Body of pancreas (tissue), 4 donors: ENCODE data around the gene IL18. TPM values are rescaled to one million over a fixed set of nuclear protein-coding genes. Genes with fewer than 3 reads are reported as not detected.

Source experiments
- ATAC-seq: fragments of 150-250 bp; one replicate; pipeline ENCODE4 v1.9.1; 2016
- DNase-seq, 4 donors: peaks; one replicate each; pipeline ENCODE4 v3.0.0-alpha.2; 2019
- H3K27ac ChIP-seq, 4 donors: fragments of 200-600 bp; sonication (generic); 1 replicate in 3 of 4; 2 replicates in 1 of 4; pipeline versions ENCODE4 v1.5.1 to v1.6.1; 2016 to 2019; ENCODE audit warnings: mild to moderate bottlenecking in 1 of 4, mixed read lengths in 1 of 4, moderate library complexity in 1 of 4
- H3K27me3 ChIP-seq, 2 donors: fragments of 200-600 bp; sonication (generic); one replicate each; pipeline ENCODE4 v1.6.0; 2016; ENCODE audit warnings: mild to moderate bottlenecking in 1 of 2
- H3K36me3 ChIP-seq, 2 donors: fragments of 200-600 bp; sonication (generic); replicated peaks in 1 of 2; 2 replicates each; pipeline ENCODE4 v1.5.1; 2016; ENCODE audit warnings: low read depth in 2 of 2; ENCODE audit not compliant: insufficient read depth in 1 of 2
- H3K4me1 ChIP-seq: fragments of 200-600 bp; sonication (generic); one replicate; pipeline ENCODE4 v1.6.0; 2016
- H3K4me3 ChIP-seq, 2 donors: fragments of 200-600 bp; sonication (generic); 1 replicate in 1 of 2; 2 replicates in 1 of 2; pipeline ENCODE4 v1.5.1; 2016 to 2019
- H3K9me3 ChIP-seq, 3 donors: fragments of 200-600 bp; sonication (generic); 1 replicate in 2 of 3; 2 replicates in 1 of 3; pipeline ENCODE4 v1.5.1; 2016
- POLR2A ChIP-seq, 3 donors: fragments of 450-650 bp; IDR thresholded peaks; one replicate each; pipeline ENCODE4 v1.6.1; 2016; ENCODE audit warnings: antibody characterized with exemption in 3 of 3, mild to moderate bottlenecking in 2 of 3
- WGBS, 2 donors: methylation state at CpG; one replicate each; pipeline ENCODE4 v1.1.5; 2017; 5-methylcytosine and 5-hydroxymethylcytosine counted together
- intact Hi-C: fragments of 100-400 bp; cut with DNase I; formaldehyde crosslinking; loops from one replicate; pipeline ENCODE4 v1.15.1; 2023
- total RNA-seq, 2 donors: library from RNA; depleted of rRNA; stranded (reverse); fragments of >200 nt; gene quantifications; one replicate each; pipeline ENCODE4 v1.1.0, GENCODE V29; 2016
- TF ChIP-seq, protein P1 (sequence below), 7 experiments: fragments of 450-650 bp in 4 of 7; fragments of 200-600 bp in 3 of 7; sonication (generic) in 3 of 7; IDR thresholded peaks; one replicate each; pipeline ENCODE4 v1.5.1; 2016 to 2019; ENCODE audit warnings: antibody characterized with exemption in 7 of 7

The IL18 gene
- total RNA-seq, 2 donors from 2014 or later, result 3.3 to 22.8 TPM

DNA sequence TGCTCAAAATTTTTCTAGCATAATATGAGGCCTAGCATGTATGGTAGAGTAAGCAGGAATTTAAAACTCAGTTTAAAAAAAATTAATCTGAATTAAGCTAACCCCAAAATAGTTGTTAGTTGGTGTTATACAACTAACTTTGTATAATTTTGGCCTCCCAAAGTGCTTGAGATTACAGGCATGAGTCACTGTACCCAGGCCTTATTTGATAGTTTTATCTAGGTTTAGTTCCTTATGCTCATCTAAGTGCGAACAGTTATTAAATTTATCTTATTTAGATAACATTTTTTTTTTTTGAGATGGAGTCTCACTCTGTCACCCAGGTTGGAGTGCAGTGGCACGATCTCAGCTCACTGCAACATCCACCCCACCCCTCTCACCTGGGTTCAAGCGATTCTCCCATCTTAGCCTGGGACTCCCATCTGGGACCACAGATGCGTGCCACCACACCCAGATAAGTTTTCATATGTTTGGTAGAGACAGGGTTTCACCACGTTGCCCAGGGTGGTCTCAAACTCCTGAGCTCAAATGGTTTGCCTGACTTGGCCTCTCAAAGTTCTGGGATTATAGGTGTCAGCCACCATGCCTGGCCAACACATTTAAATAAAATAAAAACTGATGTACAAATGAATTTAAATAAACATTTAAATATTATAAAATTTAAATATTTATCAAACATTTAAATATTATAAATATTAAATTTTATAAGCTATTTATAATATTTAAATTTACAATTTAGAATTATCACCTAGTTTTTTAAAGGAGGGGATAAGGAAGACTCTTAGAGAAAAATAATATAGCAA, 7.5 kb downstream of the IL18 start:
- peak overlapping the region in 3 of 4 donors; percentile 46 to 83 (median 74) for H3K27ac ChIP-seq
- intact Hi-C loops, result no loop called here
- H3K36me3 ChIP-seq, result no peaks in the 10 kb centered on the region
- DNase-seq (no peak), ATAC-seq (no peak)
- no peaks in the 10 kb centered on the region for H3K27me3 ChIP-seq
- H3K4me3 ChIP-seq, result no peak overlapping the region
- no peaks in the 10 kb centered on the region for H3K9me3 ChIP-seq
- TF ChIP-seq, protein P1, sequence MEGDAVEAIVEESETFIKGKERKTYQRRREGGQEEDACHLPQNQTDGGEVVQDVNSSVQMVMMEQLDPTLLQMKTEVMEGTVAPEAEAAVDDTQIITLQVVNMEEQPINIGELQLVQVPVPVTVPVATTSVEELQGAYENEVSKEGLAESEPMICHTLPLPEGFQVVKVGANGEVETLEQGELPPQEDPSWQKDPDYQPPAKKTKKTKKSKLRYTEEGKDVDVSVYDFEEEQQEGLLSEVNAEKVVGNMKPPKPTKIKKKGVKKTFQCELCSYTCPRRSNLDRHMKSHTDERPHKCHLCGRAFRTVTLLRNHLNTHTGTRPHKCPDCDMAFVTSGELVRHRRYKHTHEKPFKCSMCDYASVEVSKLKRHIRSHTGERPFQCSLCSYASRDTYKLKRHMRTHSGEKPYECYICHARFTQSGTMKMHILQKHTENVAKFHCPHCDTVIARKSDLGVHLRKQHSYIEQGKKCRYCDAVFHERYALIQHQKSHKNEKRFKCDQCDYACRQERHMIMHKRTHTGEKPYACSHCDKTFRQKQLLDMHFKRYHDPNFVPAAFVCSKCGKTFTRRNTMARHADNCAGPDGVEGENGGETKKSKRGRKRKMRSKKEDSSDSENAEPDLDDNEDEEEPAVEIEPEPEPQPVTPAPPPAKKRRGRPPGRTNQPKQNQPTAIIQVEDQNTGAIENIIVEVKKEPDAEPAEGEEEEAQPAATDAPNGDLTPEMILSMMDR (IDR thresholded peaks at IDR 0.05), result no peak
- no peak for TF ChIP-seq POLR2A (IDR thresholded peaks at IDR 0.05)
- 71 to 78% methylated on average over 5 of the region's 5 CpGs for WGBS, 2 donors
- H3K4me1 ChIP-seq, result peaks cover 10% of the 10 kb centered on the region

GRCh38 chr11:112150517-112150916, 13.4 kb downstream of the IL18 start:
- intact Hi-C loops, result no loop called here
- no peaks in the 10 kb centered on the region for H3K9me3 ChIP-seq
- H3K4me3 ChIP-seq, result no peak overlapping the region
- no peak overlapping the region for H3K27ac ChIP-seq
- 70 to 74% methylated on average over 5 of the region's 5 CpGs for WGBS, 2 donors
- H3K4me1 ChIP-seq, result peaks cover 10% of the 10 kb centered on the region
- no peak for TF ChIP-seq POLR2A (IDR thresholded peaks at IDR 0.05)
- TF ChIP-seq, protein P1 (IDR thresholded peaks at IDR 0.05), result no peak
- no peaks in the 10 kb centered on the region for H3K36me3 ChIP-seq
- ATAC-seq (no peak), DNase-seq (no peak)
- H3K27me3 ChIP-seq, result no peaks in the 10 kb centered on the region

DNA sequence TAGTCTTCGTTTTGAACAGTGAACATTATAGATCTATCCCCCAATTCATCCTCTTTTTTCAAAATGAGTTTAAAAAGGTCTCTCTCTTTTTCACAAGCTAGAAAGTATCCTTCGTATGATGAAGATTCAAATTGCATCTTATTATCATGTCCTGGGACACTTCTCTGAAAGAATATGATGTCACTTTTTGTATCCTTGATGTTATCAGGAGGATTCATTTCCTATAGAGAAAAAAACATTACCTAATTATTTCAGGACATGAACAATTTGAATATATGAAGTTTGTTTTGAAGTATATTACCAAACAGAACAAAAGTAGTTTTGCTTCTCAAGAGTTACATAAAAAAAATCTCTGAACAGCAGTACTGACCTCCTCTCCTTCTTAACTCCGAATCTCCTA, 20.3 kb downstream of the IL18 start:
- no peaks in the 10 kb centered on the region for H3K27me3 ChIP-seq
- no peak overlapping the region for H3K4me3 ChIP-seq
- no peak for DNase-seq
- no peaks in the 10 kb centered on the region for H3K9me3 ChIP-seq
- H3K27ac ChIP-seq, result no peak overlapping the region
- intact Hi-C loops, result no loop called here
- no peaks in the 10 kb centered on the region for H3K4me1 ChIP-seq
- WGBS, 2 donors, result 82 to 94% methylated on average over 3 of the region's 3 CpGs
- no peak for ATAC-seq
- H3K36me3 ChIP-seq, result no peaks in the 10 kb centered on the region
- no peak for TF ChIP-seq POLR2A (IDR thresholded peaks at IDR 0.05)
- TF ChIP-seq, protein P1 (IDR thresholded peaks at IDR 0.05), result no peak

GRCh38 chr11:112134473-112134872, 29.4 kb downstream of the IL18 start:
- TF ChIP-seq, protein P1 (IDR thresholded peaks at IDR 0.05), result no peak
- no peak for TF ChIP-seq POLR2A (IDR thresholded peaks at IDR 0.05)
- intact Hi-C loops, result no loop called here
- no peaks in the 10 kb centered on the region for H3K4me1 ChIP-seq
- ATAC-seq (no peak), DNase-seq (no peak)
- no peaks in the 10 kb centered on the region for H3K27me3 ChIP-seq
- H3K9me3 ChIP-seq, result no peaks in the 10 kb centered on the region
- 89 to 98% methylated on average over 3 to 4 of the region's 4 CpGs for WGBS, 2 donors
- H3K36me3 ChIP-seq, result no peaks in the 10 kb centered on the region
- no peak overlapping the region for H3K4me3 ChIP-seq
- H3K27ac ChIP-seq, result no peak overlapping the region

DNA sequence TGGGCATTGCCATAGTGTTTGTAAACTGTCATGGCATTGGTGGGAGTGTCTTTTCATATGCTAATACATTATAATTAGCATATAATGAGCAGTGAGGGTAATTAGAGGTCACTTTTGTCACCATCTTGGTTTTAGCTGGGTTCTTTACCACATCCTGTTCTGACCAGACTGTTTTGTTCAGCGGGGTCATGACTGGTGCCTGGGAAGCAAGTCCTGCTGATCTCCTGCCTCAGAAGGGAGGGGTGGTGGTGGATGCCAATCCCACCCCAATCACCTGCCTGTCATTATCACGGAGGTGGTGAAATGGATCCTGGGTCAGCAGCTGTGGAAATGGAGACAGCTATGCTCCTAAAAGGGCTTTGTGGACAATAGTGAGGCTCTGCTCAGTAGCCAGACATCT, 31.2 kb downstream of the IL18 start:
- H3K4me1 ChIP-seq, result no peaks in the 10 kb centered on the region
- ATAC-seq, result no peak
- TF ChIP-seq, protein P1 (IDR thresholded peaks at IDR 0.05), result no peak
- TF ChIP-seq POLR2A (IDR thresholded peaks at IDR 0.05), result no peak

More for the DNA sequence above, 31.2 kb downstream of the IL18 start:
- H3K27me3 ChIP-seq, result no peaks in the 10 kb centered on the region
- no peaks in the 10 kb centered on the region for H3K9me3 ChIP-seq
- H3K4me3 ChIP-seq, result no peak overlapping the region
- WGBS, 2 donors, result 64 to 87% methylated on average over 2 of the region's 2 CpGs
- H3K36me3 ChIP-seq, result no peaks in the 10 kb centered on the region
- no peak for DNase-seq
- intact Hi-C loops, result no loop called here
- no peak overlapping the region for H3K27ac ChIP-seq
